Esophagus muscularis mucosa (tissue), 4 donors: Measurements from ENCODE around the gene GYG1.

Source experiments
- EP300 ChIP-seq: sonication (generic); formaldehyde crosslinking; IDR thresholded peaks from one replicate; pipeline ENCODE4 v1.6.1; 2017; ENCODE audit warnings: antibody characterized with exemption
- POLR2A ChIP-seq: fragments of 450-650 bp; IDR thresholded peaks from one replicate; pipeline ENCODE4 v1.6.1; 2017; ENCODE audit warnings: antibody characterized with exemption, moderate library complexity, mild to moderate bottlenecking, low read depth
- TF ChIP-seq, protein P1 (sequence below), 3 experiments: fragments of 200-600 bp in 2 of 3; fragments of 450-650 bp in 1 of 3; sonication (generic) in 2 of 3; IDR thresholded peaks; one replicate each; pipeline ENCODE4 v1.5.1; 2017 to 2019; ENCODE audit warnings: antibody characterized with exemption in 3 of 3, mild to moderate bottlenecking in 2 of 3, moderate library complexity in 1 of 3

DNA sequence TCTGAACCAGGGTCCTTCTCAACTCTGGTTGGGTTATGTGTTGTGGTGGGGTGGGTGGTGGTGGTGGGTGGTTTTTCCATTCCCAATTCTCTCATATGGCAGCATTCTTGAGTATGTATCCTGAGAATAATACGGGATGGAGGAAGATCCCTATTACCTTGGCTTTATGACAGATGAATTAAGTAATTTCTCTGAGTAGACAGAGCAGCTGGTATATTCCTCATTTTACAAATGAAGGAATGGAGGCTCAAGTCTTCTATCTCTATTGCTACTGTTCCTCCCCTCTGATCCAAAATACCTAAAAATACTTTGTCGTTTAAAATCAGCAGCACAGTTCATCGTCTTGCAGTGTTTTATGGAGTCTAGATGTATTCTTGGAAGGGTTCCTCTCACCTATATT is 10.4 kb downstream of the GYG1 start:
- TF ChIP-seq, protein P1, sequence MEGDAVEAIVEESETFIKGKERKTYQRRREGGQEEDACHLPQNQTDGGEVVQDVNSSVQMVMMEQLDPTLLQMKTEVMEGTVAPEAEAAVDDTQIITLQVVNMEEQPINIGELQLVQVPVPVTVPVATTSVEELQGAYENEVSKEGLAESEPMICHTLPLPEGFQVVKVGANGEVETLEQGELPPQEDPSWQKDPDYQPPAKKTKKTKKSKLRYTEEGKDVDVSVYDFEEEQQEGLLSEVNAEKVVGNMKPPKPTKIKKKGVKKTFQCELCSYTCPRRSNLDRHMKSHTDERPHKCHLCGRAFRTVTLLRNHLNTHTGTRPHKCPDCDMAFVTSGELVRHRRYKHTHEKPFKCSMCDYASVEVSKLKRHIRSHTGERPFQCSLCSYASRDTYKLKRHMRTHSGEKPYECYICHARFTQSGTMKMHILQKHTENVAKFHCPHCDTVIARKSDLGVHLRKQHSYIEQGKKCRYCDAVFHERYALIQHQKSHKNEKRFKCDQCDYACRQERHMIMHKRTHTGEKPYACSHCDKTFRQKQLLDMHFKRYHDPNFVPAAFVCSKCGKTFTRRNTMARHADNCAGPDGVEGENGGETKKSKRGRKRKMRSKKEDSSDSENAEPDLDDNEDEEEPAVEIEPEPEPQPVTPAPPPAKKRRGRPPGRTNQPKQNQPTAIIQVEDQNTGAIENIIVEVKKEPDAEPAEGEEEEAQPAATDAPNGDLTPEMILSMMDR (IDR thresholded peaks at IDR 0.05) = no peak
- no peak for TF ChIP-seq EP300
- no peak for TF ChIP-seq POLR2A
